Adrenal gland (tissue), 12 donors: ENCODE results near the gene AGPAT3. TPM values are rescaled to one million over a fixed set of nuclear protein-coding genes. Genes with fewer than 3 reads are reported as not detected.
A peak's percentile ranks its signal among the peaks of the same experiment; 100 is the strongest.
"Not testable (repeated sequence)": the region's sequence is repeated elsewhere in the genome, so short reads cannot be mapped to it uniquely, and the experiment has no call there.

Experiments used
- DNase-seq, 7 donors: peaks; one replicate each; pipeline ENCODE4 v3.0.0-alpha.2; 2019 to 2020
- H3K27ac ChIP-seq, 5 donors: fragments of 200-600 bp; sonication (generic) in 4 of 5; 1 replicate in 3 of 5; 2 replicates in 2 of 5; pipeline versions ENCODE4 v1.5.1 to v1.8.0; 2016 to 2020; ENCODE audit warnings: mild to moderate bottlenecking in 1 of 5
- H3K27me3 ChIP-seq: fragments of 200-600 bp; 2 replicates; pipeline ENCODE4 v1.8.0; 2021
- H3K36me3 ChIP-seq, 2 donors: fragments of 200-600 bp; replicated peaks in 1 of 2; 1 replicate in 1 of 2; 2 replicates in 1 of 2; pipeline versions ENCODE4 v1.5.1 to v1.8.0; 2018 to 2022
- H3K4me1 ChIP-seq, 2 donors: fragments of 200-600 bp; replicated peaks in 1 of 2; 1 replicate in 1 of 2; 2 replicates in 1 of 2; pipeline versions ENCODE4 v1.5.1 to v1.8.0; 2018 to 2021
- H3K4me3 ChIP-seq, 4 donors: fragments of 200-600 bp; sonication (generic) in 3 of 4; one replicate each; pipeline ENCODE4 v1.5.1; 2016 to 2018
- H3K9me3 ChIP-seq, 3 donors: fragments of 200-600 bp; sonication (generic) in 1 of 3; replicated peaks in 1 of 3; 1 replicate in 2 of 3; 2 replicates in 1 of 3; pipeline versions ENCODE4 v1.5.1 to v1.8.0; 2016 to 2021
- POLR2A ChIP-seq, 2 donors: fragments of 450-650 bp; IDR thresholded peaks; one replicate each; pipeline ENCODE4 v1.6.1; 2017; ENCODE audit warnings: antibody characterized with exemption in 2 of 2, mild to moderate bottlenecking in 2 of 2, moderate library complexity in 1 of 2
- WGBS, 4 donors: extraction: QIAGEN DNeasy Blood & Tissue Kit in 2 of 4; methylation state at CpG; one replicate each; pipeline versions ENCODE4 v1.1.5 to v1.1.7; 2013 to 2017; 5-methylcytosine and 5-hydroxymethylcytosine counted together
- intact Hi-C, 2 donors: fragments of 100-400 bp; cut with DNase I; formaldehyde crosslinking; loops; one replicate each; pipeline versions ENCODE4 v1.14.1 to v1.15.0; 2022 to 2023
- polyA plus RNA-seq, 3 donors: library from polyadenylated mRNA; stranded (reverse); fragments of 200-250 nt in 2 of 3; fragments of 350-450 nt in 1 of 3; fragmentation: Illumina TruSeq in 1 of 3; extraction: RNeasy Lipid Tissue Mini Kit (QIAGEN cat#74804) in 1 of 3; gene quantifications; one replicate each; pipeline ENCODE4 v1.2.3, GENCODE V29; 2013 to 2014
- total RNA-seq, 9 donors: library from RNA; depleted of rRNA in 4 of 9; stranded (reverse); fragments of >200 nt in 4 of 9; fragments of 120-200 nt in 1 of 9; fragmentation: NEBNext Ultra II Directional in 1 of 9; extraction: Animal tissue kit (Norgen Biotek cat#: 25700) in 1 of 9; gene quantifications; one replicate each; pipeline versions ENCODE4 v1.1.0 to v1.2.4, GENCODE V29; 2013 to 2023
- TF ChIP-seq, protein P1 (sequence below), 6 experiments: fragments of 450-650 bp in 4 of 6; fragments of 200-600 bp in 2 of 6; sonication (generic) in 1 of 6; IDR thresholded peaks; 1 replicate in 5 of 6; 2 replicates in 1 of 6; pipeline versions ENCODE4 v1.5.1 to v1.8.0; 2016 to 2021; ENCODE audit warnings: antibody characterized with exemption in 6 of 6, mild to moderate bottlenecking in 2 of 6, moderate library complexity in 1 of 6
- donor health status: healthy with polysubstance abuse.
- donor health status: Bipolar disorder and iron deficiency.
- donor health status: DM: yes; HTN: yes; CAD: no.
- donor health status: DM: no; HTN: no; CAD: no.
- donor health status: DM: no; HTN: no; CAD: no.
- donor health status: DM: yes; HTN: yes; CAD: no.

Gene AGPAT3
- total and polyA plus RNA-seq, 12 donors, result 25.3 to 88.9 (median 47.8) TPM

DNA sequence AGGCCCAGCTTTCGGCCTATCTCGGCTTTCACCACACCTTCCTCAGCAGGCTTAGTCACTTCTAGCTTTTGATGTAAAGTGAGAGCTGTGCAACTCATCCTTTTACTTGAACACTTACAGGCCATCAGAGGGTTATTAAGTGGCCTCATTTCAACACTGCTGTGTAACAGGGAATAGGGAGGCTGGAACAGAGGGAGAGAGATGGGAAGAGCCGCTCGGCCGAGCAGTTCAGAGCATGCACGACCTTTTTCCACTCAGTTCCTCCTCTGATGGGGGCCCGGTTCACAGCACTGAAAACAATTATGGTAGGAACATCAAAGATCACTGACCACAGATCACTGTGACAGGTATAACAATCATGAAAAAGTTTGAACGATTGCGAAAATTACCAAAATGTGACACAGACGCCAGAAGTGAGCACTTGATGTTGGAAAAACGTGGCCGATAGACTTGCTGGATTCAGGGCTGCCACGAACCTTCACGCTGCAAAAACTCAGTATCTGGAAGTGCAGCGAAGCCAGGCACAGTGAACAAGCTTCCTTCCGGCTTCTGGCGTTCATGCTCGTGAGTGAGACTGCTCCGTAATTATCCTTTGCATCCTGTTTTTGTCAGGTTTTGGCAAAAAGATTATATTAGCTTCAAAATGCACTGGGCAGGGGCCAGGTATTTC, 28.6 kb downstream of the AGPAT3 start:
- Histone ChIP-seq H3K4me1 (peaks cover 0 to 12% of the 10 kb centered on the region in 2 donors), H3K4me3 (no peak overlapping the region), H3K9me3 (no peaks in the 10 kb centered on the region), H3K27ac (peak overlapping the region in 1 of 5 donors; percentile 20), H3K36me3 (no peaks in the 10 kb centered on the region), H3K27me3 (no peaks in the 10 kb centered on the region)
- no peak for TF ChIP-seq POLR2A (IDR thresholded peaks at IDR 0.05)
- TF ChIP-seq, protein P1, sequence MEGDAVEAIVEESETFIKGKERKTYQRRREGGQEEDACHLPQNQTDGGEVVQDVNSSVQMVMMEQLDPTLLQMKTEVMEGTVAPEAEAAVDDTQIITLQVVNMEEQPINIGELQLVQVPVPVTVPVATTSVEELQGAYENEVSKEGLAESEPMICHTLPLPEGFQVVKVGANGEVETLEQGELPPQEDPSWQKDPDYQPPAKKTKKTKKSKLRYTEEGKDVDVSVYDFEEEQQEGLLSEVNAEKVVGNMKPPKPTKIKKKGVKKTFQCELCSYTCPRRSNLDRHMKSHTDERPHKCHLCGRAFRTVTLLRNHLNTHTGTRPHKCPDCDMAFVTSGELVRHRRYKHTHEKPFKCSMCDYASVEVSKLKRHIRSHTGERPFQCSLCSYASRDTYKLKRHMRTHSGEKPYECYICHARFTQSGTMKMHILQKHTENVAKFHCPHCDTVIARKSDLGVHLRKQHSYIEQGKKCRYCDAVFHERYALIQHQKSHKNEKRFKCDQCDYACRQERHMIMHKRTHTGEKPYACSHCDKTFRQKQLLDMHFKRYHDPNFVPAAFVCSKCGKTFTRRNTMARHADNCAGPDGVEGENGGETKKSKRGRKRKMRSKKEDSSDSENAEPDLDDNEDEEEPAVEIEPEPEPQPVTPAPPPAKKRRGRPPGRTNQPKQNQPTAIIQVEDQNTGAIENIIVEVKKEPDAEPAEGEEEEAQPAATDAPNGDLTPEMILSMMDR (IDR thresholded peaks at IDR 0.05), result no peak
- WGBS, 4 donors, result 73 to 78% (median 74%) methylated on average over 19 of the region's 19 CpGs
- peak in 2 of 7 donors; percentile 27 to 53 for DNase-seq
- intact Hi-C loops, result loop anchor here in 1 of 2 donors (10.0 kb wide), 1 partner anchor 51 kb away; no protein-coding TSS in a partner anchor

DNA sequence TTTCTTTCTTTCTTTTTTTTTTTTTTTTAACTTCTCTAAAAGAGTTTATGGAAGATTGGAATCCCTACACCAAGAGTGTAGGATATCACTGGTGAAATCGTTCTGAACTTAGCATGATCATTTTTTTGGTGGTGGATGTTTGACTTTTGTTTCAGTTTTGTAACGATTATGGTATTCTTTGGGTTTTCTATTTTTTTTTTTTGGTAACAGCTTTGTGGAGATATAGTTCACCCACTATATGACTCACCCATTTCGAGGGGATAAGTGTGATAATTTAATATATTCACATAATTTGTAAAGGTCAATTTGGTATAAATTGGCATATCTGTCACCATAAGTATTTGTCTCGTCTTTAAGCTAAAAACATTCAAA, 29.2 kb downstream of the AGPAT3 start:
- no peaks in the 10 kb centered on the region for H3K9me3 ChIP-seq
- TF ChIP-seq, protein P1 (IDR thresholded peaks at IDR 0.05), result no peak
- TF ChIP-seq POLR2A (IDR thresholded peaks at IDR 0.05), result no peak
- no peaks in the 10 kb centered on the region for H3K27me3 ChIP-seq
- no peaks in the 10 kb centered on the region for H3K36me3 ChIP-seq
- no peak for DNase-seq
- peaks cover 0 to 12% of the 10 kb centered on the region in 2 donors for H3K4me1 ChIP-seq
- intact Hi-C loops, result loop anchor here in 1 of 2 donors (10.0 kb wide), 1 partner anchor 51 kb away; no protein-coding TSS in a partner anchor
- H3K4me3 ChIP-seq, result no peak overlapping the region
- no peak overlapping the region for H3K27ac ChIP-seq
- WGBS, 4 donors, result 55 to 68% (median 62%) methylated on average over 4 of the region's 4 CpGs

DNA sequence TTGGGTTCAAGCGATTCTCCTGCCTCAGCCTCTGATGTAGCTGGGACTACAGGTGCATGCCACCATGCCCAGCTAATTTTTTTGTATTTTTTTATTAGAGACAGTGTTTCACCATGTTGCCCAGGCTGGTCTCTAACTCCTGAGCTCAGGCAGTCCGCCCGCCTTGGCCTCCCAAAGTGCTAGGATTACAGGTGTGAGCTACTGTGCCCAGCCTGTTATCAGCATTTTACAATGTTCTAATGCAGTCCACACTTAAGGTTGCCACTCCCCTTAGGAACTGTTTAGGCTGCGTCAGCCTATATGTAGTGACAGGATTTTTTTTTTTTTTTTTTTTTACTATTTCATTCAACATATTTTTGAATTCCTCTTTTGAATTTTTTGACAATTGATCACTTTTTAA, 30.2 kb downstream of the AGPAT3 start:
- intact Hi-C loops, result loop anchor here in 1 of 2 donors (10.0 kb wide), 1 partner anchor 50 kb away; no protein-coding TSS in a partner anchor
- TF ChIP-seq, protein P1 (IDR thresholded peaks at IDR 0.05), result no peak
- TF ChIP-seq POLR2A (IDR thresholded peaks at IDR 0.05), result no peak
- Histone ChIP-seq H3K4me3 (no peak overlapping the region), H3K36me3 (no peaks in the 10 kb centered on the region), H3K9me3 (no peaks in the 10 kb centered on the region), H3K27ac (no peak overlapping the region), H3K4me1 (peaks cover 0 to 12% of the 10 kb centered on the region in 2 donors), H3K27me3 (no peaks in the 10 kb centered on the region)
- peak in 1 of 7 donors; percentile 35 for DNase-seq
- 96 to 100% (median 98%) methylated on average over 4 of the region's 4 CpGs for WGBS, 4 donors

DNA sequence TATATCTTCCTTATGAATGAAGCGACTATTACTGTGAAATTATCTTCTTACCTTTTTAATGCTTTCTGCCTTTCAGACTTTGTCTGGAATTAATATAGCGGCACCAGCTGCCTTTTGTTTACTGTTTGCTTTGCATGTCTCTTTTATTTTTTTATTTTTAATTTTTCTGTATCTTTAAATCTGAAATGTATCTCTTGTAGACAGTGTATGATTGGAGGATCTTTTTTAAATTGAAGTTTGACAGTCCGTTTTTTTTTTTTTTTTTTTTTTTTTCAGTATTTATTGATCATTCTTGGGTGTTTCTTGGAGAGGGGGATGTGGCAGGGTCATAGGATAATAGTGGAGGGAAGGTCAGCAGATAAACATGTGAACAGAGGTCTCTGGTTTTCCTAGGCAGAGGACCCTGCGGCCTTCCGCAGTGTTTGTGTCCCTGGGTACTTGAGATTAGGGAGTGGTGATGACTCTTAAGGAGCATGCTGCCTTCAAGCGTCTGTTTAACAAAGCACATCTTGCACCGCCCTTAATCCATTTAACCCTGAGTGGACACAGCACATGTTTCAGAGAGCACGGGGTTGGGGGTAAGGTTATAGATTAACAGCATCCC, 31.8 kb downstream of the AGPAT3 start:
- not testable (repeated sequence) for H3K27me3 ChIP-seq, H3K36me3 ChIP-seq, H3K4me3 ChIP-seq, DNase-seq, H3K27ac ChIP-seq, H3K9me3 ChIP-seq
- peaks cover 0 to 12% of the 10 kb centered on the region in 2 donors for H3K4me1 ChIP-seq
- intact Hi-C loops, result loop anchor here in 1 of 2 donors (10.0 kb wide), 1 partner anchor 48 kb away; no protein-coding TSS in a partner anchor
- 89 to 97% (median 90%) methylated on average over 3 to 6 of the region's 8 CpGs for WGBS, 4 donors
